Measurements from ENCODE around the gene MGMT. TPM values are rescaled to one million over a fixed set of nuclear protein-coding genes. Genes with fewer than 3 reads are reported as not detected.

The MGMT gene
- total RNA-seq, 2 experiments from 2014 or later, result 20.9 to 23.3 TPM

DNA sequence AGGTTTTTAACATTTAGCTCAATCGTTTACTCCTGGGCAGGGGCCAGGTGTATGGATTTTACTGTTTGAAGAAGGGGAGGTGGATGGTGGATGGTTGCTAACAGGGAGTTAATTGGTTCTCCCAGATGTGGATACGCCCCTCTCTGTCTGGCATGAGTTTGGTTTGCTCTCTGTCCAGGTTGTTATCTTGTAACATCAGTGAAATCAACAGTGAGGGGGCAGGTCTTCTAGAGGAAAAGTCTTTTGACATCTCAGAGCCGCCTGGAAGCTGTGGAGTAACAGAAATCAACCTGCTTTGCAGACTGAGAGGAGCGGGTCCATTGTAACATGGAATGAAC, 243.4 kb downstream of the MGMT start:
- H3K9me3 Mint-ChIP-seq, result no peaks in the 10 kb centered on the region
- DNase-seq, result no peak
- H3K36me3 Mint-ChIP-seq, result peaks cover 12% of the 10 kb centered on the region
- H3K27ac Mint-ChIP-seq, result no peak overlapping the region
- no peak overlapping the region for H3K4me3 Mint-ChIP-seq
- H3K4me1 Mint-ChIP-seq, result no peaks in the 10 kb centered on the region
- no peaks in the 10 kb centered on the region for H3K27me3 Mint-ChIP-seq

DNA sequence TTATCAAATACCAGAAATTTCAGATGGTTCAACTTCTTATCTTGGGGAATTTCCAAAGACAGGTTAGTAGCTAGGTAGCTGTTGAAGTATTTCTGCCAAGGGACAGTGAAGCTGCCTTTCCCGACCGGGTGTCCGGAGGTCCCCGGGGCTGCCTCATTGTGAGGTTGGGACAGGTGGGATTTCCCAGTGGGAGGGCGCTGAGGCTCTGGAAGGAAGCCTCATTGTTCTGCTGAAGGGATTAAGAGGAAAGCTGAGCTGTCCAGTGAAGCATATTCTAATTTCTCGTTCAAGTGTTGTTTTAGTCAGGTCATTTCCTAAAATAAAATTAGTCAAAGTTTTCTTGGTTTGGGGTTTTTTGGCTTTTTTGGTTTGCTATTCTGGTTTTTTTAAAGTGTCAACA, 244.2 kb downstream of the MGMT start:
- Mint-ChIP-seq H3K9me3 (no peaks in the 10 kb centered on the region), H3K36me3 (peaks cover 14% of the 10 kb centered on the region), H3K4me3 (no peak overlapping the region)

DNA sequence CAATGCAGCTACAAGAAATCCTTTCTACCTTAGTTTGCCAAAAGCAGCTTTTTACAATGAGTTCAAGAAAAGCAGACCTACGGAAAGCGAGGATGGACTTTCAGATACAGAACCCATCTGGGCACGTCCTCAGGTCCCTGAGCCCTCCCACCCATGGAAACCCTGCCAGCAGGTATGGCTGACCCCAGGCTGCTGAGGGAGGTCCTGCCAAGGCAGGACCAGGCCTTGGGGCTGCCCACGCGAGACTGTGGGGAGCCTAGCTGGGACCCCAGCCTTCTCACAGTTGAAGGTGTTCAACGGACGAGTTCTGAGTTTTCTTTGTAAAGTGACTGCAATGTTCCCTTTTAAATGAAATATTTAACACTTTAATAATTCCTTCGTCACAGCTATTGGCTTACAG, 245.0 kb downstream of the MGMT start:
- Mint-ChIP-seq H3K4me3 (no peak overlapping the region), H3K36me3 (peaks cover 18% of the 10 kb centered on the region), H3K9me3 (no peaks in the 10 kb centered on the region), H3K27me3 (no peaks in the 10 kb centered on the region), H3K4me1 (no peaks in the 10 kb centered on the region), H3K27ac (no peak overlapping the region)
- DNase-seq, result no peak

More for the DNA sequence above, 244.2 kb downstream of the MGMT start:
- H3K4me1 Mint-ChIP-seq, result no peaks in the 10 kb centered on the region
- no peak overlapping the region for H3K27ac Mint-ChIP-seq
- DNase-seq, result no peak
- no peaks in the 10 kb centered on the region for H3K27me3 Mint-ChIP-seq

DNA sequence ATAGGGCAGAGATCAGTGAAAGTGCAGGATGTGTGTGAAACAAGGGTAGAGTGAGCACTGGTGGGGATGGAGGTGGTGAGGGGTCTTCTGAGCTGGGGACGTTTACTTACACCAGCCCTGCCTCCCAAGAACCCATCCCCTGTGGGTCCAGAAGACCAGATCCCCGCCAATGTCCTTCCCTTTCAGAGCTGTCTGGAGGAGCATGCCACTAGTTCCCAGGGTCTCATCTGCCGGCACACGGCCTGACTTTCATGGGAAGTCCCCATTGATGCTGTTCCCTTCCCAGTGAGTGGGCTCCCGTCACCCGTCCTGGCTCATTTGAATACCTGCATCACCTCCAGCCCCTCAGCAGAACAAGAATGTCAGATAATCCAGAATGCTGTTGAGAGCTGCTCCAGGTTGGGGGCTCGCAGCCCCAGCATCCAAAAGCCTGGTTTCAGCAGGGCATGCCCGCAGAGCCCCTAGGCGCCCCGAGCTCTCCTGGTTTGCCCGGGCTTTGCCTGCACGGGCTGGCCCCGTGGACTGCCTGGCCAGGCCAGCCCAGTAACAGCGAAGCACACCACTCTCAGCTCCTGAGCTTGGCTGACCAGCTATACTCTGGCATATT, 246.7 kb downstream of the MGMT start:
- no peak overlapping the region for H3K27ac Mint-ChIP-seq
- DNase-seq, result no peak
- H3K4me3 Mint-ChIP-seq, result no peak overlapping the region
- H3K4me1 Mint-ChIP-seq, result no peaks in the 10 kb centered on the region
- H3K9me3 Mint-ChIP-seq, result no peaks in the 10 kb centered on the region
- H3K36me3 Mint-ChIP-seq, result peaks cover 29% of the 10 kb centered on the region
- H3K27me3 Mint-ChIP-seq, result no peaks in the 10 kb centered on the region

DNA sequence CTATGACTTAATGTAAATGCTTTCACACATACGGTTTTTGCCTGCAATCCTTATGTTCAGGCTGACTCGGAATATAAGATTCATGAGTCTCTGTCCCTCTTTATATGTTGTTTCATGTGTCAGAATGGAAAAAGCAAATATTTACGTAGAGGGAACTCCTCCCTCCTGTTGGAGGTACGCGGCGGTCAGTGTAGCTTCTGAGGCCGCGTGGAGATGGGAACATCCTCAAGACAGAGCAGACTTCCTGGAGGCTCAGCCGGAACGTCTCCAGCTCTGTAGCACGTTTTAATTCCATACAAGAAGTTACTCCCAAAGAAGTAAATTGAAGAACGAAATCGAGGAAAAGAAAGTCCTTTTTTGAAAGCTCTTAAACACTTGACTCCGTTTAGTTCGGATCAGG, 248.8 kb downstream of the MGMT start:
- Mint-ChIP-seq H3K9me3 (peaks cover 5% of the 10 kb centered on the region), H3K4me3 (no peak overlapping the region), H3K4me1 (no peaks in the 10 kb centered on the region), H3K36me3 (peaks cover 44% of the 10 kb centered on the region), H3K27me3 (no peaks in the 10 kb centered on the region), H3K27ac (no peak overlapping the region)
- no peak for DNase-seq

DNA sequence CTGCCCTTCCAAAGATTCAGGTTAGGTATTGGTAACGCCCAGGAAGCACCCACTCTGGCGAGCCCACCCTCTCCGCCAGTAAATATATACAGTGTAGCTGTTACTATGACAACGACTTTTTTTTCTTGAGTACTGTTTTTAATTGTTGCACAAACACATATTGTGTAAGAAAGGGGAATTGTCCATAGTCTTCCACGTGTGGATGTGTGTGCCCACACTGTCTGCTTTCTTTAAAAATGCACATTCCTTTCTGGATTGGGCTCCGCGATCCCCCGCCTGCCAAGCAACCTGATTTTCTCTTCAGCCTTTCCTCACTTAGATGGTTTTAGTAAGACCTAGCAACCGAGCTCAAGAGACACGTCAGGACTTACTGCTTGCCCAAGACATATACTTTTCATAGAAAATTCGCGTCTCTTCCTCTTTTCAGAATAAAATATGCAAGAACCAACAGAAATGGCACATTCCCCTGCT, 249.2 kb downstream of the MGMT start:
- H3K9me3 Mint-ChIP-seq, result peaks cover 9% of the 10 kb centered on the region
- no peak overlapping the region for H3K4me3 Mint-ChIP-seq
- H3K36me3 Mint-ChIP-seq, result peaks cover 47% of the 10 kb centered on the region
- no peaks in the 10 kb centered on the region for H3K4me1 Mint-ChIP-seq
- H3K27me3 Mint-ChIP-seq, result no peaks in the 10 kb centered on the region
- H3K27ac Mint-ChIP-seq, result no peak overlapping the region
- no peak for DNase-seq

DNA sequence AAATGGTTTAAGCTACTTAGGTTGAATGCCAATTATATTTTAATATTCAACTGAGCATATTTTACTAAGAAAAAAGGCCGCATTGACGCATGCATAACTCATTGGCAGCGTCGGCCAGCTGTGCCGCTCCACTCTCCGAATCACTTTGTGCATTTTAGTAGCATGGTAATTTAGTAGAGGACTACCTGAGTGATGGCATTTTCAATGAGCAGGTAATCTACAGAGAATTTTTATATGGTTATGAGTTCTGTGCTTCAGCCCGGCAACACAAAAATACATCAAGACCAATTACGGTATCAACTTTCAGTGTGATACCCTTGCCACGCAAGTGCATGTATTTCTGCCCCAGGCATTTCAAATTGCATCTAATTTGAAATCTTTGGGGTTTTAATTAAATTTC, 249.8 kb downstream of the MGMT start:
- peaks cover 47% of the 10 kb centered on the region for H3K36me3 Mint-ChIP-seq
- no peaks in the 10 kb centered on the region for H3K27me3 Mint-ChIP-seq
- no peak overlapping the region for H3K4me3 Mint-ChIP-seq
- peaks cover 12% of the 10 kb centered on the region for H3K9me3 Mint-ChIP-seq
- DNase-seq, result no peak
- no peaks in the 10 kb centered on the region for H3K4me1 Mint-ChIP-seq
- H3K27ac Mint-ChIP-seq, result no peak overlapping the region

DNA sequence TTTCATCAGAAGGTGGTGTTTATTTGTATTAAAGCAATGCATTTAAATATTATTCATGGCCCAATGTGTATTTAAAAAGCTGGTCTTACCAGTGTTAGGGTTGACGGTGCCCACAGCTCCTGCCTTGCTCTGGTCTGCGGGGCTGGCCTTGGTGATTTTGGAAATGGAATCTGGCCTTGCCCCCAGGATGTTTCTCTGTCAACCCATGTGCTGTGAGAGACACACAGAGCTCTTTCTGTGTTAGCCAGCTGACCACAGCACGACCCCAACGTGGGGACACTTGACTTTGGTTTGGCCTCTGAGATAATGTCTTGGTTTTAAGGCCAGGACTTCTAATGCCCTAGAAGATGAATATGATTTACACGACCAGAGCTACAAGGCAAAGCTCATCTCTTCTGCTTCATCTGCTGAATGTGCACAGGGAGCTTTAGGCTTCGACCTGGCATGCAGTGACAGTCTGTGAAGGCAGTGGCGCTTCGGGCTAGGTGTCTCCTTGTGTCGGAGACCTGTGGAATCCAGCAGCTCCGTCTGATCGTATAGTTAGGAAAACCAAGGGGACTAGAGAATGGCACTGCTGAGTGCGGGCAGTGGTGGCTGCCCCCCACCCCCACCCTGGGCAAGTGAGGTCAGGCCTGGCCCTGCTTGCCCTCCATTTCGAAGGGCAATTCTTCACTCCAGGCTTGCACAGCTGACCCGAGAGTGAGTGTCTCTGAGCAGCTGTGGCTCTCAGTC, 250.9 kb downstream of the MGMT start:
- DNase-seq, result no peak
- Mint-ChIP-seq H3K36me3 (peaks cover 51% of the 10 kb centered on the region), H3K4me1 (no peaks in the 10 kb centered on the region), H3K27me3 (no peaks in the 10 kb centered on the region), H3K9me3 (peaks cover 12% of the 10 kb centered on the region), H3K4me3 (no peak overlapping the region), H3K27ac (no peak overlapping the region)

DNA sequence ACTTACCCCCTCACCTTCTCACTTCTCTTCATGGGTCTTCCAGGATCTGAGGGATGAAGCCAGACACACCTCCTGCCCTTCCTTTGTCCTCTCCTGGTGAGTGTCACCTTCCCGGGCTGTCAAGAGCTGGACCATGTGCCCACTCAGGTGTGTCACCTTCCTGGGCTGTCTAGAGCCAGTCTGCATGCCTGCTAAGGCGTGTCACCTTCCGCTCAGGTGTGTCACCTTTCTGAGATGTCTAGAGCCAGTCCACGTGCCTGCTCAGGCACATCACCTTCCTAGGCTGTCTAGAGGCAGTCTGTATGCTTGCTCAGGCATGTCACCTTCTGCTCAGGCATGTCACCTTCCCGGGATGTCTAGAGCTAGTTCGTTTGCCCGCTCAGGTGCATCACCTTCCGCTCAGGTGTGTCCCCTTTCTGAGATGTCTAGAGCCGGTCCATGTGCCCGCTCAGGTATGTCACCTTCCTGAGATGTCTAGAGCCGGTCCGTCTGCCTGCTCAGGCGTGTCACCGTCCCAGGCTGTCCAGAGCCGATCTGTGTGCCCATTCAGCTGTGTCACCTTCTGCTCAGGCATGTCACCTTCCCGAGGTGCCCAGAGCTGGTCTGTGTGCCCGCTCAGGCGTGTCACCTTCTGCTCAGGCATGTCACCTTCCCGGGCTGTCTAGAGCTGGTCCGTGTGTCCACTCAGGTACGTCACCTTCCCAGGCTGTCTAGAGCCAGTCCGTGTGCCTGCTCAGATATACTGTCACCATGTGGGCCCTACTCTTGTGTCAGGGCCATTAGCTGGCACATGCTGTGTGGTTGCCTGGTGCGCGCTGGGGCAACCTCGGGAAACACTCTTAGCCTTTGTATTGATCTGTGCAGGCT, 251.7 kb downstream of the MGMT start:
- no peak overlapping the region for H3K27ac Mint-ChIP-seq
- DNase-seq, result no peak
- H3K4me3 Mint-ChIP-seq, result no peak overlapping the region
- H3K27me3 Mint-ChIP-seq, result no peaks in the 10 kb centered on the region
- H3K9me3 Mint-ChIP-seq, result peaks cover 12% of the 10 kb centered on the region
- H3K36me3 Mint-ChIP-seq, result peaks cover 56% of the 10 kb centered on the region
- no peaks in the 10 kb centered on the region for H3K4me1 Mint-ChIP-seq

DNA sequence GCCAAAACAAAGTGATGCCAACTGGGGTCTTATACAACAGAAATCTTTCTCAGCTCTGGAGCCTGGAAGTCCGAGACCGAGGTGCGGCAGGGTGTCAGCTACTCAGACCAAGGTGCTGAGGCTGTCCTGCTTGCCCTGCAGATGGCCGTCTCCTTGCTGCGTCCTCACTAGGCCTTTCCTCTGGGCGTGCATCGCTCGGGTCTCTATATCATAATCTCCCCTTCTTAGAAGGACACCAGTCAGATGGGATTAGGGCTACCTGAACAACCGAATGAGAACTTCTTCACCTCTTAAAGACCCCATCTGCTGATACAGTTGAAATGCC, 252.3 kb downstream of the MGMT start:
- no peak for DNase-seq
- no peaks in the 10 kb centered on the region for H3K4me1 Mint-ChIP-seq
- no peaks in the 10 kb centered on the region for H3K27me3 Mint-ChIP-seq
- no peak overlapping the region for H3K27ac Mint-ChIP-seq
- no peak overlapping the region for H3K4me3 Mint-ChIP-seq
- peaks cover 12% of the 10 kb centered on the region for H3K9me3 Mint-ChIP-seq
- peaks cover 59% of the 10 kb centered on the region for H3K36me3 Mint-ChIP-seq

DNA sequence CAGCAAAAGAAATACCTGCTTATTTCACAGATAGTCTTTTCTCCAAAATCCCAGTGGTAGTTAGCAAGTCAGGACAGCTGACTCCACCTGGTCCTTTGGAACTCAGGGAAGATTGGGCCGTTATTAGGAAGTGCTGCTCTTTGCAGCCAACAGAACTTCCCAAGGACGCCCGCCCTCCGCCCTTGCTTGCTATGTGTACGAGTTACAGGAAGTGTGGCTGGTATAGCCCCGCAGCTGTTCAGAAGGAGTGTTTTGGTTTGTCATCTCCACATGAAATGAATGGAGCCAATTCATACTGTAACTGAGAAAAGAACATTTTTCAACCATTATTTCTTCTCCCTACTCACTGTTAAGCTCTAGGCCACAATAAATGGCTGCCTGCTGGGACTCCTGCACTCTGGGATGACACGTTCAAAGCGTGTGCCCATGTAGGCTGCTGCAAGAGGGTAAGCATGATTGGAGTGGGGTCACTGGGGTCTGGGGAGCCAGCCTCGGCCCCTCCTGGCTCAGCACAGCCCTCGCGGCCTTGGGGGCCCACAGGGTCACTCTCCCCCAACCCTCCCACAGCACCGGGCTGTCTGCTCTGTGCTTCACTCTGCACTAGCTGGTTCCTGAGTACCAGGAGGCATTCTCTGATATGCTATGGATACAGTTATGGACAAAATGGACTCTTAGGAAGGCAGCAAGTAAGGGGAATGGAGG, 253.0 kb downstream of the MGMT start:
- no peak overlapping the region for H3K27ac Mint-ChIP-seq
- peaks cover 63% of the 10 kb centered on the region for H3K36me3 Mint-ChIP-seq
- H3K4me1 Mint-ChIP-seq, result no peaks in the 10 kb centered on the region
- H3K4me3 Mint-ChIP-seq, result no peak overlapping the region
- H3K9me3 Mint-ChIP-seq, result peaks cover 12% of the 10 kb centered on the region
- no peak for DNase-seq
- no peaks in the 10 kb centered on the region for H3K27me3 Mint-ChIP-seq

DNA sequence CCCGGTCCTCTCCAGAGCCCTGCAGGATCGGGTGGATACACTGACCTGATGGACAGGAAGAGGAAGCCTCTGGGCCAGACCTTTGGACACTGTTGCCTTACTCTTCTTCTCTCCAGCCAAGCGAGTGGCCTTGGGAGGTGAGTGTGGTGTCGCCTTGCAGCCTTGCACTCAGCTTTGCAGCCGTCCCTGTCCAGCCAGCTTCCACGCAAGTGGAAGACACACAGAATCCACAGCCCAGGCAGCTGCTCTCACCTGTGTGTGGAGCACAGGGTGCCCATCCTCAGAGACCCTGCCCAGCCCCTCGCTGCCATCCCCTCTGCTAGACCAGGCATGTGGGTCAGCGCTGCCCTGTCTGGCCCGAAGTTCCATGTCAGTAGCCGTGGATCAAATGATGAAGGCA, 258.0 kb downstream of the MGMT start:
- peaks cover 68% of the 10 kb centered on the region for H3K36me3 Mint-ChIP-seq
- peaks cover 36% of the 10 kb centered on the region for H3K9me3 Mint-ChIP-seq

DNA sequence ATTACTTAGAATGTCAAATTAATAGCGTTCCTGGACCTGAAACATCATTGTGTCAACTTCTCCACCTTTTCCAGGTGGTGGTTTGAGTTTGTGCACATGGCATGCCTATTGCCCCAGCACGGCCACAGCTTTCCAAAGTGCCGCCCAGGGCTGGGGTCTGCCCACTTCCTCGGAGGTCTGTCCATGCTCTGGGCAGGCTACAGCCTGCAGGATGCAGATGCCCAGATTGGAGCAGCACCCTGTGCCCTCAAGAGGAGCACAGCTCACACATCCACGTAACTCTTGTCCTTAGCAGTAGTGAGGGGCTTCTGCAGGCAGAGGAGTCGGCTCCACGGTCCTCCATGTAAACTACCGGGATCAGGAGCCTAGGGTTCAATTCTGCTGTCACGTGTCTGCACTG, 258.4 kb downstream of the MGMT start:
- no peak for DNase-seq
- peaks cover 68% of the 10 kb centered on the region for H3K36me3 Mint-ChIP-seq
- H3K27ac Mint-ChIP-seq, result no peak overlapping the region
- no peaks in the 10 kb centered on the region for H3K27me3 Mint-ChIP-seq
- no peak overlapping the region for H3K4me3 Mint-ChIP-seq
- H3K4me1 Mint-ChIP-seq, result no peaks in the 10 kb centered on the region
- H3K9me3 Mint-ChIP-seq, result peaks cover 38% of the 10 kb centered on the region

More for the DNA sequence above, 258.0 kb downstream of the MGMT start:
- Mint-ChIP-seq H3K27ac (no peak overlapping the region), H3K27me3 (no peaks in the 10 kb centered on the region), H3K4me3 (no peak overlapping the region), H3K4me1 (no peaks in the 10 kb centered on the region)
- DNase-seq, result no peak

DNA sequence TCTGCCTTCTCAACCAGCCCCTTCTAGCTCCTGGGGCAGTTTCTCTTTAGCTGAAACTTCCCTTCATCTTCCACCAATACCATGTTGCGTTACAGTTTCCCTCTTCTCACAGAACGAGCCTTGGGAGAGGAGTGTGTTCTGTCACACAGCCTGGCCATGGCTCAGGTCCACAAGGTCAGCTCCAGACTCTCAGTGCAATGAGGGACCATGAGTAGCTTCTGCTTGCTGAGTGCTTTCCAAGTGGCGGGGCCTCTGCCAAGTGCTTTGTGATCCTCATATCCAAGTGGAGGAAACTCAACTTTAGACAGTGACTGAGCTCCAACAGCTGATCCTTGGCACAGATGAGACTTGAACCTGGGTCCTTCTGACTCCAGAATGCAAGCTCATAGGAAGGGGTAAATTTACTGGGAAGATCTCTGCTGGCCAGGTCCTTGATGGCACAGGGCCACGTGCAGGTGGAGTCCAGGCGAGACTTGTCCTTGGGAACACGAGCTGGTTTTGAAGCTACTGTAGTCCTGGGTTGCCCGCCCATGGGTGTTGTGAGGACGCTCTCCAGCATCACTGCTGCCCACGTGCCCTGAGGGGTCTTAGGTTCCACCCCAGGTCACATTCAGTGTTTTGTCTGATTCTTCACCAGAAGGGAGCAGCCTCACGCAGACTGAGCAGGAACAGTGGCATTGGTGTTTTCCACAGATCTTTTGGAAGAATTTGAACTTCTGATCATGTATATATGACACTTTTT, 259.0 kb downstream of the MGMT start:
- H3K4me3 Mint-ChIP-seq, result no peak overlapping the region
- H3K36me3 Mint-ChIP-seq, result peaks cover 67% of the 10 kb centered on the region
- no peaks in the 10 kb centered on the region for H3K27me3 Mint-ChIP-seq
- DNase-seq, result no peak
- peaks cover 34% of the 10 kb centered on the region for H3K9me3 Mint-ChIP-seq
- no peaks in the 10 kb centered on the region for H3K4me1 Mint-ChIP-seq
- no peak overlapping the region for H3K27ac Mint-ChIP-seq

Data from activated naive CD8-positive, alpha-beta T cell treated with anti-CD3 and anti-CD28 coated beads for 36 hours (primary cell).